Parathyroid adenoma (tissue), 2 donors: ENCODE measurements around the gene HDGF.

ENCODE experiments used
- H2AFZ ChIP-seq: fragments of 300-600 bp; sonication (generic); one replicate; pipeline ENCODE4 v1.7.0; 2017; ENCODE audit warnings: antibody characterized with exemption, mild to moderate bottlenecking
- H3K27ac ChIP-seq: fragments of 300-600 bp; sonication (generic); one replicate; pipeline ENCODE4 v1.7.0; 2017
- H3K27me3 ChIP-seq: fragments of 300-600 bp; sonication (generic); one replicate; pipeline ENCODE4 v1.7.0; 2017; ENCODE audit warnings: low read length; ENCODE audit not compliant: control insufficient read depth, insufficient read depth
- H3K36me3 ChIP-seq: fragments of 300-600 bp; sonication (generic); one replicate; pipeline ENCODE4 v1.7.0; 2017; ENCODE audit warnings: low read length; ENCODE audit not compliant: control insufficient read depth, insufficient read depth
- H3K4me1 ChIP-seq: fragments of 300-600 bp; sonication (generic); one replicate; pipeline ENCODE4 v1.7.0; 2017; ENCODE audit warnings: control low read depth
- H3K4me2 ChIP-seq: fragments of 300-600 bp; sonication (generic); one replicate; pipeline ENCODE4 v1.7.0; 2017; ENCODE audit warnings: low read length
- H3K4me3 ChIP-seq: fragments of 300-600 bp; sonication (generic); one replicate; pipeline ENCODE4 v1.7.0; 2017; ENCODE audit warnings: low read depth, low read length
- H3K79me2 ChIP-seq: fragments of 300-600 bp; sonication (generic); one replicate; pipeline ENCODE4 v1.7.0; 2017; ENCODE audit warnings: control low read depth
- H3K9ac ChIP-seq: fragments of 300-600 bp; sonication (generic); one replicate; pipeline ENCODE4 v1.7.0; 2017; ENCODE audit warnings: mild to moderate bottlenecking
- H3K9me3 ChIP-seq: fragments of 300-600 bp; sonication (generic); one replicate; pipeline ENCODE4 v1.7.0; 2017; ENCODE audit warnings: low read length; ENCODE audit not compliant: control insufficient read depth
- TF ChIP-seq, protein P1 (sequence below): fragments of 300-600 bp; sonication (generic); IDR thresholded peaks from one replicate; pipeline ENCODE4 v1.7.0; 2017; ENCODE audit warnings: antibody characterized with exemption, mild to moderate bottlenecking
- donor health status: primary hyperparathyroidism.

Gene HDGF

DNA sequence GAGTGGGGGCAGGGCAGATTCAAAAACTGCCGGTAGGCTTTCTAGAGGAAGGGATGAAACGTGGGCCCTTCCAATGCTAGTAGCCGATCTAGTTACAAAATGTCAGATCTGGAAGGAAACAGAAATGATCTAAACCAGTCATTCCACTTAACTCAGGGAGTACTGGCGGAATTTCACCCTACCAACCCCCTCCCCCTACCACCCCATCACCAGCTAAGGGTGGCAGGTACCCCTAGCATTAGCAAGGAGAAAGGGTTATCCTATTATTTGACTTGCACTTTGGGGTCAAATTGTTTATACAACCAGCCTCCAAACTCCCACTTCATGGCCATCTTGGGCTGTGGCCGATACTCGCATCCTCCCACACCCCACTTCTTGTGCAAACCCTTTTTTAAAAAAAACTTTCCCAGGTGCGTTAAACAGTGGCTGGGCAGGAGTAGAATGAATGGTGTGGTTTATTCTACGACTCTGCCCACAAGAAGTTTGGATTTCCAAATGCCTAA lies 9.9 kb downstream of the HDGF start:
- peaks cover 2% of the 10 kb centered on the region for H3K79me2 ChIP-seq
- H3K27ac ChIP-seq = peak overlapping the region; percentile 92
- no peaks in the 10 kb centered on the region for H3K27me3 ChIP-seq
- TF ChIP-seq, protein P1, sequence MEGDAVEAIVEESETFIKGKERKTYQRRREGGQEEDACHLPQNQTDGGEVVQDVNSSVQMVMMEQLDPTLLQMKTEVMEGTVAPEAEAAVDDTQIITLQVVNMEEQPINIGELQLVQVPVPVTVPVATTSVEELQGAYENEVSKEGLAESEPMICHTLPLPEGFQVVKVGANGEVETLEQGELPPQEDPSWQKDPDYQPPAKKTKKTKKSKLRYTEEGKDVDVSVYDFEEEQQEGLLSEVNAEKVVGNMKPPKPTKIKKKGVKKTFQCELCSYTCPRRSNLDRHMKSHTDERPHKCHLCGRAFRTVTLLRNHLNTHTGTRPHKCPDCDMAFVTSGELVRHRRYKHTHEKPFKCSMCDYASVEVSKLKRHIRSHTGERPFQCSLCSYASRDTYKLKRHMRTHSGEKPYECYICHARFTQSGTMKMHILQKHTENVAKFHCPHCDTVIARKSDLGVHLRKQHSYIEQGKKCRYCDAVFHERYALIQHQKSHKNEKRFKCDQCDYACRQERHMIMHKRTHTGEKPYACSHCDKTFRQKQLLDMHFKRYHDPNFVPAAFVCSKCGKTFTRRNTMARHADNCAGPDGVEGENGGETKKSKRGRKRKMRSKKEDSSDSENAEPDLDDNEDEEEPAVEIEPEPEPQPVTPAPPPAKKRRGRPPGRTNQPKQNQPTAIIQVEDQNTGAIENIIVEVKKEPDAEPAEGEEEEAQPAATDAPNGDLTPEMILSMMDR = no peak
- peak overlapping the region; percentile 74 for H3K4me2 ChIP-seq
- no peaks in the 10 kb centered on the region for H3K9me3 ChIP-seq
- peaks cover 9% of the 10 kb centered on the region for H3K4me1 ChIP-seq
- peak overlapping the region; percentile 92 for H3K4me3 ChIP-seq
- no peak overlapping the region for H3K9ac ChIP-seq
- H2AFZ ChIP-seq = peak overlapping the region; percentile 75
- no peaks in the 10 kb centered on the region for H3K36me3 ChIP-seq

DNA sequence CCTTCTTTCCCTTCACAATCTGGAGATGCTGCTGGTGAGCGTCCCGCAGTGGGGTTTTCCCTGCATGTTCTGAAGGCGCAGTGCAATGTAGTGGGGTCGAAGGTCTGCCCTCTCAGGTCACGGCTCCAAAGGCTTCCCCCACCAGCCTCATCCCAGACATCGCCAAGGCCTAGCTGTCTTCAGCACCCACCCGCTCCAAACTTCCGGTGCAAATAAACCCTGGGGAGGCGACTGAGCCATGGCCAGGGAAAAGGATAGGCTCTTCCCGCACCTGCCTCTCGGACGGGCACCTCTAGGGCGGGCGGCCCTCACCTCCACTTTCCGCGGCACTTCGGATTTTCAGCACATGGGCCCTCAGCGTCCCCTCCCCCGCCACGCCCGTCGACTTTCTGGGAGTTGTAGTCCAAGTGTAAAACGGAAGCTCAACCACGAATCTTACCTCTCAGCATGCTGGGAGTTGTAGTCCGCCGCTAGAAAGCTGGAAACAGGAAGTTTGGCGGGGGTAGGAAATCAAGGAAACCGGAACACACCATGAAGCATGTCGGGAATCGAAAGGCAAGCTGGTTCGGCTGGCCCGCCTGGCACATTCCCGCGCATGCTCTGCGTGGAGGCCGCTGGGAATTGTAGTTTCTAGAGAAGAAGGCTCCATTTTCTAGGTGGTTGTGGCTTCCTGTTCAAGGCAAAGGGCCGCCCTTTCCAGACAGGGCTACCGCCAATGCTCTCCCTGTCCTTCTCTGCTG lies 10.6 kb downstream of the HDGF start, which contains the start of gene MRPL24:
Gene MRPL24 (minus strand): TSS at position 348 of the 740 bp plus-strand sequence. CDS start 2,384 bp downstream, outside the sequence.
- TF ChIP-seq, protein P1 = no peak
- Histone ChIP-seq H3K4me1 (peaks cover 5% of the 10 kb centered on the region), H3K4me3 (peak within 1 kb of the TSS; percentile 92), H3K9me3 (no peaks in the 10 kb centered on the region), H3K36me3 (no peaks in the 10 kb centered on the region), H3K9ac (no peak within 1 kb of the TSS), H3K79me2 (peaks cover under 1% of the 10 kb centered on the region), H3K27ac (peak within 1 kb of the TSS; percentile 92), H3K27me3 (no peaks in the 10 kb centered on the region), H3K4me2 (peak within 1 kb of the TSS; percentile 79), H2AFZ (peak within 1 kb of the TSS; percentile 75)

GRCh38 chr1:156740237-156740740 lies 11.2 kb downstream of the HDGF start:
- Histone ChIP-seq H3K9ac (no peak overlapping the region), H3K79me2 (no peaks in the 10 kb centered on the region), H3K36me3 (no peaks in the 10 kb centered on the region), H3K4me3 (peak overlapping the region; percentile 92), H2AFZ (peak overlapping the region; percentile 63), H3K4me1 (peaks cover 4% of the 10 kb centered on the region), H3K4me2 (peak overlapping the region; percentile 79), H3K9me3 (no peaks in the 10 kb centered on the region), H3K27me3 (no peaks in the 10 kb centered on the region), H3K27ac (peak overlapping the region; percentile 92)
- TF ChIP-seq, protein P1 = no peak

DNA sequence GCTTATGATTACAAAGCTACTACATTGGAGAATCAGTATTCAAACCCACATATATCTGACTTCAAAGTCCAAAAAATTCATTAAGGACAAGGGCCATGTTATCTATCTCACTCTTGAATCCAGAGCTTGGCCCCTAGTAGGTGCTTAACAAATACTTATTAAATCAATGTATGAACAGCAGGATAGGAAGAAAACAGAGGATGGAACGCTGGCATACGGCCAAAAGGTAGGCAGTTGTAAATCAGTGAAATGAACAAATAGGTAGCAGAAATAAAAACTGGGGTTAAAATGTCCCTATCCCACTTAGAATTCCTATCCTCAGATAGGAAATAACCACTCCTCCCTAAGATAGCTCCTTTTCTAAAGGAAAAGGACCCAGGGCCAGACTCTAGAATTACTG lies 12.6 kb downstream of the HDGF start:
- H3K27ac ChIP-seq = no peak overlapping the region
- no peak overlapping the region for H2AFZ ChIP-seq
- peaks cover 4% of the 10 kb centered on the region for H3K4me1 ChIP-seq
- H3K79me2 ChIP-seq = no peaks in the 10 kb centered on the region
- H3K4me3 ChIP-seq = no peak overlapping the region
- H3K4me2 ChIP-seq = no peak overlapping the region
- H3K9ac ChIP-seq = no peak overlapping the region
- TF ChIP-seq, protein P1 = no peak
- no peaks in the 10 kb centered on the region for H3K27me3 ChIP-seq
- no peaks in the 10 kb centered on the region for H3K9me3 ChIP-seq
- no peaks in the 10 kb centered on the region for H3K36me3 ChIP-seq
